Myocyte (in vitro differentiated cells): Measurements from ENCODE around the gene TBCD. TPM values are rescaled to one million over a fixed set of nuclear protein-coding genes. Genes with fewer than 3 reads are reported as not detected.

Experiments used
- DNase-seq: peaks from one replicate; pipeline ENCODE4 v3.0.0-alpha.2; 2012; ENCODE audit warnings: low read depth
- total RNA-seq: library from RNA; depleted of rRNA; stranded (reverse); fragments of >200 nt; gene quantifications from 2 replicates; pipeline ENCODE4 v1.2.3, GENCODE V29; 2014

The TBCD gene
- total RNA-seq, 1 donor from 2014 or later: 25.4 TPM

- no peak for DNase-seq
Measured at GRCh38 chr17:82868715-82869131, 116.9 kb downstream of the TBCD start.

- DNase-seq: no peak
Measured at GRCh38 chr17:82869536-82869935, 117.7 kb downstream of the TBCD start.

- DNase-seq: no peak
Measured at GRCh38 chr17:82870091-82870491, 118.2 kb downstream of the TBCD start.

- no peak for DNase-seq
Measured at GRCh38 chr17:82870541-82870940, 118.7 kb downstream of the TBCD start.

GRCh38 chr17:82871056-82871775 is 119.4 kb downstream of the TBCD start:
- DNase-seq: no peak

GRCh38 chr17:82871776-82872561 is 120.1 kb downstream of the TBCD start:
- DNase-seq: no peak

GRCh38 chr17:82872591-82873520 is 121.0 kb downstream of the TBCD start:
- DNase-seq: no peak

GRCh38 chr17:82873521-82873920 is 121.7 kb downstream of the TBCD start:
- no peak for DNase-seq

GRCh38 chr17:82874011-82874835 is 122.4 kb downstream of the TBCD start:
- no peak for DNase-seq

GRCh38 chr17:82875407-82875856 is 123.6 kb downstream of the TBCD start:
- no peak for DNase-seq

GRCh38 chr17:82876149-82876548 is 124.3 kb downstream of the TBCD start:
- peak; percentile 23 for DNase-seq

- DNase-seq: peak; percentile 78
Measured at GRCh38 chr17:82876602-82877379, 124.9 kb downstream of the TBCD start.

GRCh38 chr17:82878527-82878926 is 126.7 kb downstream of the TBCD start:
- no peak for DNase-seq

GRCh38 chr17:82879241-82879640 is 127.4 kb downstream of the TBCD start:
- no peak for DNase-seq

GRCh38 chr17:82880620-82881323 is 128.9 kb downstream of the TBCD start:
- no peak for DNase-seq

GRCh38 chr17:82881324-82881823 is 129.5 kb downstream of the TBCD start:
- DNase-seq: no peak

- DNase-seq: peak; percentile 31
Measured at GRCh38 chr17:82881900-82882714, 130.2 kb downstream of the TBCD start.
